ENCODE results near the gene DQX1.

DNA sequence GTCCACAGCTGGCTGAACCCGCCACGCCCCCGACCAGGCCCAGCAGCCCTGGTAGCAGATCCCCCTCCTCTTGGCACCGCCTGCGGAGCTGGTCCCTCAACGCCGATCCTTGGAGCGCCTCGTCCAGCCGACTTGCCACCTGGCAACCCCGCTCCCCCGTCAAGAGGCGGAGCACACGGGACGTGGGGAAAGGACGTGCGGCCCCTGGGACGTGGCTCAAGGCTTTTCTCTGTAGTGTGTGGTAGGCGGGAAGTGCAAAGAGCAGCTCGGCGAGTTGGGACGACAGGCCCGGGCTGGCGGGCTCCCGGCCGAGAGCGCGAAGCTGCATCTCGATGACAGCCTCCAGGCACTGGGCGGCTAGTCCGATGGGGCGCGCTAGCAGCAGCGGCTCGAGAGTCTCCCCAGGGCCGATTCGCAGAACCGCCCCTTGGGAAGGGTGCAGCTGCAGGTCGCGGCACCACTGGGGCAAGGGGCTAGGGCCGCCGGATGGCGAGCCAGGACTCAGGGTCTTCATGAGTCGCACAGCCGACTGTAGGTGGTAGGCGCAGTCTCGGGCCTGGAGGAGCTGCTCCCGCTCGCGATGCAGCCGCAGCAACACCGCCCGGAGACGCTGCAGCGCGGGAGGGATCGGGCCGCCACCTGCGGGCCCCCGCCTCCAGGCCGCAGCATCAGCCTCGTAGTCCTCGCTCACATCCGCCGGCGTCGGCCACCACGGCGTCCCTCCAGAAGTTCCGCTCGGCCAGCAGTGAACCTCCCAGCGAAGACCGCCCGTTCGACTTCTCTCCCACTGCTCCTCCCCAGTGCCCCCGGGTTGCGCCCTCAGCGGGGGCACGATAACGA is 43.9 kb downstream of the DQX1 start:
- TF ChIP-seq, protein P1, sequence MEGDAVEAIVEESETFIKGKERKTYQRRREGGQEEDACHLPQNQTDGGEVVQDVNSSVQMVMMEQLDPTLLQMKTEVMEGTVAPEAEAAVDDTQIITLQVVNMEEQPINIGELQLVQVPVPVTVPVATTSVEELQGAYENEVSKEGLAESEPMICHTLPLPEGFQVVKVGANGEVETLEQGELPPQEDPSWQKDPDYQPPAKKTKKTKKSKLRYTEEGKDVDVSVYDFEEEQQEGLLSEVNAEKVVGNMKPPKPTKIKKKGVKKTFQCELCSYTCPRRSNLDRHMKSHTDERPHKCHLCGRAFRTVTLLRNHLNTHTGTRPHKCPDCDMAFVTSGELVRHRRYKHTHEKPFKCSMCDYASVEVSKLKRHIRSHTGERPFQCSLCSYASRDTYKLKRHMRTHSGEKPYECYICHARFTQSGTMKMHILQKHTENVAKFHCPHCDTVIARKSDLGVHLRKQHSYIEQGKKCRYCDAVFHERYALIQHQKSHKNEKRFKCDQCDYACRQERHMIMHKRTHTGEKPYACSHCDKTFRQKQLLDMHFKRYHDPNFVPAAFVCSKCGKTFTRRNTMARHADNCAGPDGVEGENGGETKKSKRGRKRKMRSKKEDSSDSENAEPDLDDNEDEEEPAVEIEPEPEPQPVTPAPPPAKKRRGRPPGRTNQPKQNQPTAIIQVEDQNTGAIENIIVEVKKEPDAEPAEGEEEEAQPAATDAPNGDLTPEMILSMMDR (IDR thresholded peaks at IDR 0.05): no peak
- TF ChIP-seq POLR2A (IDR thresholded peaks at IDR 0.05): no peak

Data from heart left ventricle (tissue), 13 donors.